H1 (cell line): ENCODE measurements around the gene GANAB.
"Not testable (repeated sequence)": the region's sequence is repeated elsewhere in the genome, so short reads cannot be mapped to it uniquely, and the experiment has no call there.

Source experiments
- CHD2 ChIP-seq: IDR thresholded peaks from 2 replicates; pipeline ENCODE4 v1.6.1; 2012; ENCODE audit warnings: low read length, improper control_type of control experiment
- EP300 ChIP-seq, 2 experiments: IDR thresholded peaks; 1 replicate in 1 of 2; 2 replicates in 1 of 2; pipeline ENCODE4 v1.6.1; 2011 to 2012; ENCODE audit warnings: low read depth in 2 of 2, low read length in 2 of 2, mild to moderate bottlenecking in 2 of 2, borderline replicate concordance in 1 of 2, inconsistent platforms in 1 of 2, moderate library complexity in 1 of 2
- JUND ChIP-seq: IDR thresholded peaks from 2 replicates; pipeline ENCODE4 v1.6.1; 2011; ENCODE audit warnings: mild to moderate bottlenecking, improper control_type of control experiment, low read length
- MAFK ChIP-seq: IDR thresholded peaks from 2 replicates; pipeline ENCODE4 v1.6.1; 2012; ENCODE audit warnings: low read depth, mild to moderate bottlenecking, improper control_type of control experiment, low read length
- MAX ChIP-seq: IDR thresholded peaks from 2 replicates; pipeline ENCODE4 v1.6.1; 2012; ENCODE audit warnings: inconsistent platforms
- TBP ChIP-seq: IDR thresholded peaks from 2 replicates; pipeline ENCODE4 v1.6.1; 2011; ENCODE audit warnings: low read depth, low read length, improper control_type of control experiment
- TF ChIP-seq, protein P1 (sequence below), 3 experiments: IDR thresholded peaks; 1 replicate in 2 of 3; 2 replicates in 1 of 3; pipeline versions ENCODE4 v1.5.1 to v1.6.1; 2011; ENCODE audit warnings: low read length in 3 of 3, mild to moderate bottlenecking in 3 of 3, inconsistent platforms in 2 of 3, low read depth in 1 of 3, moderate library complexity in 1 of 3; ENCODE audit not compliant: insufficient read depth in 1 of 3; ENCODE audit errors: control extremely low read depth in 1 of 3
- TF ChIP-seq, protein P2 (sequence below): fragments of 300-600 bp; sonication (generic); IDR thresholded peaks from 2 replicates; pipeline ENCODE4 v1.7.1; 2012; ENCODE audit warnings: low read length, moderate library complexity, mild to moderate bottlenecking, inconsistent platforms; ENCODE audit not compliant: insufficient replicate concordance

DNA sequence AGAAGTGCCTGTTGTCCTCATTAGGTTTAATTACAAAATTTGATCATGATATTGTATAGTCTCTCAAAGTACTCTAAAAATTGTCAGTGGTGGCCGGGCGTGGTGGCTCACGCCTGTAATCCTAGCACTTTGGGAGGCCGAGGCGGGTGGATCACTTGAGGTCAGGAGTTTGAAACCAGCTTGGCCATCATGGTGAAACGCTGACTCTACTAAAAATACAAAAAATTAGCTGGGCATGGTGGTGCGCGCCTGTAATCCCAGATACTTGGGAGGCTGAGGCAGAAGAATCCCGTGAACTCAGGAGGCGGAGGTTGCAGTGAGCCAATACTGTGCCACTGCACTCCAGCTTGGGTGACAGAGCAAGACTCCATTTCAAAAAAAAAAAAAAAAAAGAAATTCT lies 29.0 kb upstream of the GANAB start:
- TF ChIP-seq MAX; EP300 (IDR thresholded peaks at IDR 0.05; ENCODE audit: borderline replicate concordance in 1 of 2, low read depth in 2 of 2, low read length in 2 of 2); CHD2; MAFK; TBP; JUND: not testable (repeated sequence)
- TF ChIP-seq, protein P1, sequence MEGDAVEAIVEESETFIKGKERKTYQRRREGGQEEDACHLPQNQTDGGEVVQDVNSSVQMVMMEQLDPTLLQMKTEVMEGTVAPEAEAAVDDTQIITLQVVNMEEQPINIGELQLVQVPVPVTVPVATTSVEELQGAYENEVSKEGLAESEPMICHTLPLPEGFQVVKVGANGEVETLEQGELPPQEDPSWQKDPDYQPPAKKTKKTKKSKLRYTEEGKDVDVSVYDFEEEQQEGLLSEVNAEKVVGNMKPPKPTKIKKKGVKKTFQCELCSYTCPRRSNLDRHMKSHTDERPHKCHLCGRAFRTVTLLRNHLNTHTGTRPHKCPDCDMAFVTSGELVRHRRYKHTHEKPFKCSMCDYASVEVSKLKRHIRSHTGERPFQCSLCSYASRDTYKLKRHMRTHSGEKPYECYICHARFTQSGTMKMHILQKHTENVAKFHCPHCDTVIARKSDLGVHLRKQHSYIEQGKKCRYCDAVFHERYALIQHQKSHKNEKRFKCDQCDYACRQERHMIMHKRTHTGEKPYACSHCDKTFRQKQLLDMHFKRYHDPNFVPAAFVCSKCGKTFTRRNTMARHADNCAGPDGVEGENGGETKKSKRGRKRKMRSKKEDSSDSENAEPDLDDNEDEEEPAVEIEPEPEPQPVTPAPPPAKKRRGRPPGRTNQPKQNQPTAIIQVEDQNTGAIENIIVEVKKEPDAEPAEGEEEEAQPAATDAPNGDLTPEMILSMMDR (IDR thresholded peaks at IDR 0.05; ENCODE audit: control extremely low read depth in 1 of 3, insufficient read depth in 1 of 3, low read depth in 1 of 3, low read length in 3 of 3): not testable (repeated sequence)
- TF ChIP-seq, protein P2, sequence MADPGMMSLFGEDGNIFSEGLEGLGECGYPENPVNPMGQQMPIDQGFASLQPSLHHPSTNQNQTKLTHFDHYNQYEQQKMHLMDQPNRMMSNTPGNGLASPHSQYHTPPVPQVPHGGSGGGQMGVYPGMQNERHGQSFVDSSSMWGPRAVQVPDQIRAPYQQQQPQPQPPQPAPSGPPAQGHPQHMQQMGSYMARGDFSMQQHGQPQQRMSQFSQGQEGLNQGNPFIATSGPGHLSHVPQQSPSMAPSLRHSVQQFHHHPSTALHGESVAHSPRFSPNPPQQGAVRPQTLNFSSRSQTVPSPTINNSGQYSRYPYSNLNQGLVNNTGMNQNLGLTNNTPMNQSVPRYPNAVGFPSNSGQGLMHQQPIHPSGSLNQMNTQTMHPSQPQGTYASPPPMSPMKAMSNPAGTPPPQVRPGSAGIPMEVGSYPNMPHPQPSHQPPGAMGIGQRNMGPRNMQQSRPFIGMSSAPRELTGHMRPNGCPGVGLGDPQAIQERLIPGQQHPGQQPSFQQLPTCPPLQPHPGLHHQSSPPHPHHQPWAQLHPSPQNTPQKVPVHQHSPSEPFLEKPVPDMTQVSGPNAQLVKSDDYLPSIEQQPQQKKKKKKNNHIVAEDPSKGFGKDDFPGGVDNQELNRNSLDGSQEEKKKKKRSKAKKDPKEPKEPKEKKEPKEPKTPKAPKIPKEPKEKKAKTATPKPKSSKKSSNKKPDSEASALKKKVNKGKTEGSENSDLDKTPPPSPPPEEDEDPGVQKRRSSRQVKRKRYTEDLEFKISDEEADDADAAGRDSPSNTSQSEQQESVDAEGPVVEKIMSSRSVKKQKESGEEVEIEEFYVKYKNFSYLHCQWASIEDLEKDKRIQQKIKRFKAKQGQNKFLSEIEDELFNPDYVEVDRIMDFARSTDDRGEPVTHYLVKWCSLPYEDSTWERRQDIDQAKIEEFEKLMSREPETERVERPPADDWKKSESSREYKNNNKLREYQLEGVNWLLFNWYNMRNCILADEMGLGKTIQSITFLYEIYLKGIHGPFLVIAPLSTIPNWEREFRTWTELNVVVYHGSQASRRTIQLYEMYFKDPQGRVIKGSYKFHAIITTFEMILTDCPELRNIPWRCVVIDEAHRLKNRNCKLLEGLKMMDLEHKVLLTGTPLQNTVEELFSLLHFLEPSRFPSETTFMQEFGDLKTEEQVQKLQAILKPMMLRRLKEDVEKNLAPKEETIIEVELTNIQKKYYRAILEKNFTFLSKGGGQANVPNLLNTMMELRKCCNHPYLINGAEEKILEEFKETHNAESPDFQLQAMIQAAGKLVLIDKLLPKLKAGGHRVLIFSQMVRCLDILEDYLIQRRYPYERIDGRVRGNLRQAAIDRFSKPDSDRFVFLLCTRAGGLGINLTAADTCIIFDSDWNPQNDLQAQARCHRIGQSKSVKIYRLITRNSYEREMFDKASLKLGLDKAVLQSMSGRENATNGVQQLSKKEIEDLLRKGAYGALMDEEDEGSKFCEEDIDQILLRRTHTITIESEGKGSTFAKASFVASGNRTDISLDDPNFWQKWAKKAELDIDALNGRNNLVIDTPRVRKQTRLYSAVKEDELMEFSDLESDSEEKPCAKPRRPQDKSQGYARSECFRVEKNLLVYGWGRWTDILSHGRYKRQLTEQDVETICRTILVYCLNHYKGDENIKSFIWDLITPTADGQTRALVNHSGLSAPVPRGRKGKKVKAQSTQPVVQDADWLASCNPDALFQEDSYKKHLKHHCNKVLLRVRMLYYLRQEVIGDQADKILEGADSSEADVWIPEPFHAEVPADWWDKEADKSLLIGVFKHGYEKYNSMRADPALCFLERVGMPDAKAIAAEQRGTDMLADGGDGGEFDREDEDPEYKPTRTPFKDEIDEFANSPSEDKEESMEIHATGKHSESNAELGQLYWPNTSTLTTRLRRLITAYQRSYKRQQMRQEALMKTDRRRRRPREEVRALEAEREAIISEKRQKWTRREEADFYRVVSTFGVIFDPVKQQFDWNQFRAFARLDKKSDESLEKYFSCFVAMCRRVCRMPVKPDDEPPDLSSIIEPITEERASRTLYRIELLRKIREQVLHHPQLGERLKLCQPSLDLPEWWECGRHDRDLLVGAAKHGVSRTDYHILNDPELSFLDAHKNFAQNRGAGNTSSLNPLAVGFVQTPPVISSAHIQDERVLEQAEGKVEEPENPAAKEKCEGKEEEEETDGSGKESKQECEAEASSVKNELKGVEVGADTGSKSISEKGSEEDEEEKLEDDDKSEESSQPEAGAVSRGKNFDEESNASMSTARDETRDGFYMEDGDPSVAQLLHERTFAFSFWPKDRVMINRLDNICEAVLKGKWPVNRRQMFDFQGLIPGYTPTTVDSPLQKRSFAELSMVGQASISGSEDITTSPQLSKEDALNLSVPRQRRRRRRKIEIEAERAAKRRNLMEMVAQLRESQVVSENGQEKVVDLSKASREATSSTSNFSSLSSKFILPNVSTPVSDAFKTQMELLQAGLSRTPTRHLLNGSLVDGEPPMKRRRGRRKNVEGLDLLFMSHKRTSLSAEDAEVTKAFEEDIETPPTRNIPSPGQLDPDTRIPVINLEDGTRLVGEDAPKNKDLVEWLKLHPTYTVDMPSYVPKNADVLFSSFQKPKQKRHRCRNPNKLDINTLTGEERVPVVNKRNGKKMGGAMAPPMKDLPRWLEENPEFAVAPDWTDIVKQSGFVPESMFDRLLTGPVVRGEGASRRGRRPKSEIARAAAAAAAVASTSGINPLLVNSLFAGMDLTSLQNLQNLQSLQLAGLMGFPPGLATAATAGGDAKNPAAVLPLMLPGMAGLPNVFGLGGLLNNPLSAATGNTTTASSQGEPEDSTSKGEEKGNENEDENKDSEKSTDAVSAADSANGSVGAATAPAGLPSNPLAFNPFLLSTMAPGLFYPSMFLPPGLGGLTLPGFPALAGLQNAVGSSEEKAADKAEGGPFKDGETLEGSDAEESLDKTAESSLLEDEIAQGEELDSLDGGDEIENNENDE: not testable (repeated sequence)
